DOHH2 (cell line): ENCODE data around the gene PDHB.

Experiments
- EZH2phosphoT487 ChIP-seq: fragments of 200-600 bp; sonication (generic); IDR thresholded peaks from 2 replicates; pipeline ENCODE4 v1.6.1; 2017; ENCODE audit warnings: borderline replicate concordance, mild to moderate bottlenecking, antibody characterized with exemption, low read length, moderate library complexity, mixed read lengths
- TF ChIP-seq, protein P1 (sequence below): fragments of 200-600 bp; sonication (generic); IDR thresholded peaks from one replicate; pipeline ENCODE4 v1.5.1; 2014; ENCODE audit warnings: antibody characterized with exemption, mild to moderate bottlenecking, low read depth, low read length; ENCODE audit not compliant: poor library complexity, severe bottlenecking

DNA sequence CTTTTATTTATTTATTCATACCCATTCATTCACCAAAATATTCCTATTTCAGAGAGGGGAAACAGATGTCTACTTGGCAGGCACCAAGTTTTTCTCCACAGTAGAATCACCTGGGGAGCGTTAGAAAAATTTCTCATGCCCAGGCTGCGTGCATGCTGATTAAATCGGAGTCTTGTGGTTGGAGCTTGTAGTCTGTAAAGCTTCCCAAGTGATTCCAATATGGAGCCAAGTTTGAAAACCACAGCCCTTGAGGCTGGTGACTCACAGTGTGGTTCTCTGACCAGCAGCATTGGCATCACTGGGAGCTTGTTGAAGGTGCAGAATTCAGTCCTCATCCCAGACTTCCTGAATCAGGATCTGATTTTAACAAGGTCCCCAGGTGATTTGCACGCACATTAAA, 49.7 kb downstream of the PDHB start:
- TF ChIP-seq, protein P1, sequence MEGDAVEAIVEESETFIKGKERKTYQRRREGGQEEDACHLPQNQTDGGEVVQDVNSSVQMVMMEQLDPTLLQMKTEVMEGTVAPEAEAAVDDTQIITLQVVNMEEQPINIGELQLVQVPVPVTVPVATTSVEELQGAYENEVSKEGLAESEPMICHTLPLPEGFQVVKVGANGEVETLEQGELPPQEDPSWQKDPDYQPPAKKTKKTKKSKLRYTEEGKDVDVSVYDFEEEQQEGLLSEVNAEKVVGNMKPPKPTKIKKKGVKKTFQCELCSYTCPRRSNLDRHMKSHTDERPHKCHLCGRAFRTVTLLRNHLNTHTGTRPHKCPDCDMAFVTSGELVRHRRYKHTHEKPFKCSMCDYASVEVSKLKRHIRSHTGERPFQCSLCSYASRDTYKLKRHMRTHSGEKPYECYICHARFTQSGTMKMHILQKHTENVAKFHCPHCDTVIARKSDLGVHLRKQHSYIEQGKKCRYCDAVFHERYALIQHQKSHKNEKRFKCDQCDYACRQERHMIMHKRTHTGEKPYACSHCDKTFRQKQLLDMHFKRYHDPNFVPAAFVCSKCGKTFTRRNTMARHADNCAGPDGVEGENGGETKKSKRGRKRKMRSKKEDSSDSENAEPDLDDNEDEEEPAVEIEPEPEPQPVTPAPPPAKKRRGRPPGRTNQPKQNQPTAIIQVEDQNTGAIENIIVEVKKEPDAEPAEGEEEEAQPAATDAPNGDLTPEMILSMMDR = no peak
- no peak for TF ChIP-seq EZH2phosphoT487
